Measurements from ENCODE around the gene NVL.

NVL gene

DNA sequence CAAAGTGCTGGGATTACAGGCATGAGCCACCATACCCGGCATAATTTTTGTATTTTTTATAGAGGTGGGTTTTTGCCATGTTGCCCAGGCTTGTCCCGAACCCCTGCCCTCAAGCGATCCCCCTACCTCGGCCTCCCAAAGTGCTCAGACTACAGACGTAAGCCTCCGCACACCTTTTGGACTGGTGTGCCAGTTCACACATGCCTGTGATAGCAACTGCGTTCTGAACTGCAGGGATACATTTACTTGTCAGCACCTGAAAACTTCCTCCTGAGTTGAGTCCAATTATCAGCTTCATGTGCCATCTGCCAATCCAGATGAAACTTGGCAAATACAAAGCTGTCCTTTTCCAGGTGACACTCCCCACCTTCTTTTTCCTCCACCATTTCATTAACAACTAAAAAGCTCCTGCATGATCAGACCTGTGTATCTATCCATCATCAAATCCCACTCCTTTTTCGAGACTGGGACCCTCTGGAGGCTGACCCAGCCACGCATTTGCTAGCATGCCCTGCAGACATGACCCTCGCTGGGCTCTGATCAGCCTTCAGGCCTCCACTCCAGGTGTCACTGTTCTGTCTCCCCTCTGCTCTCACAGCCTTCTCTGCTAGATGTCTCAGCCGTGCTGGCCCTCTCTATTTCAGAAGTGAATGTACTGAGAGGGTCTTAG, 149.1 kb downstream of the NVL start:
- no peak overlapping the region for H3K4me3 Mint-ChIP-seq
- peaks cover 30% of the 10 kb centered on the region for H3K4me1 Mint-ChIP-seq (ENCODE audit: low read depth)
- no peak overlapping the region for H3K27ac Mint-ChIP-seq
- intact Hi-C loops (cut with micrococcal nuclease), result no loop called here
- H3K27me3 Mint-ChIP-seq, result peaks cover 4% of the 10 kb centered on the region
- peaks cover 32% of the 10 kb centered on the region for H3K36me3 Mint-ChIP-seq (ENCODE audit: low read depth)
- H3K9me3 Mint-ChIP-seq, result no peaks in the 10 kb centered on the region

DNA sequence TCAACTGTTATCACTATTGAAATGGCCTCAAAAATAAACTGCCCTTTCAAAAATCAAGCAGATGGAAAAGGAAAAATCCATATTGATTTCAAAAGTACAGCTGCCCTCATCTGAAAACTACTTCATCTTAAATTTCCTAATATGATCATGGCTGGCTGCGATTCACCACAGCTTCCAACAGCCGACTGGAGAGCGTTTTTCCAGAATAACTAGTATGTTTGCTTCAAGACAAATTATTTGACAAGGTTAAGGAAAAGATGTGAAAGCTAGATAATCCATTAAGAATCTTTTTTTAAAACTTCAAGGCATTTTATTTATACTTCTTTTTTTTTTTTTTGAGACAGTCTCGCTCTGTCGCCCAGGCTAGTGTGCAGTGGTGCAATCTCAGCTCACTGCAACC, 151.1 kb downstream of the NVL start:
- Mint-ChIP-seq H3K27ac (no peak overlapping the region), H3K36me3 (ENCODE audit: low read depth) (peaks cover 12% of the 10 kb centered on the region), H3K27me3 (peaks cover 10% of the 10 kb centered on the region), H3K4me1 (ENCODE audit: low read depth) (peaks cover 18% of the 10 kb centered on the region), H3K4me3 (no peak overlapping the region), H3K9me3 (no peaks in the 10 kb centered on the region)
- intact Hi-C loops (cut with micrococcal nuclease), result no loop called here

- Mint-ChIP-seq H3K36me3 (ENCODE audit: low read depth) (no peaks in the 10 kb centered on the region), H3K4me3 (no peak overlapping the region), H3K27ac (no peak overlapping the region), H3K27me3 (peaks cover 12% of the 10 kb centered on the region), H3K4me1 (ENCODE audit: low read depth) (peaks cover 13% of the 10 kb centered on the region), H3K9me3 (no peaks in the 10 kb centered on the region)
- intact Hi-C loops (cut with micrococcal nuclease), result no loop called here
Measured at GRCh38 chr1:224177356-224177999, 152.5 kb downstream of the NVL start.

All from dendritic cell treated with granulocyte-macrophage colony-stimulating factor and Interleukin-4, amounts not matched to agents 40 ng/mL and 50 ng/mL, for 4 days (primary cell).